Thyroid gland (tissue), 4 donors: ENCODE data around the gene FNDC10. TPM values are rescaled to one million over a fixed set of nuclear protein-coding genes. Genes with fewer than 3 reads are reported as not detected.
"Not testable (repeated sequence)": the region's sequence is repeated elsewhere in the genome, so short reads cannot be mapped to it uniquely, and the experiment has no call there.

ENCODE experiments used
- DNase-seq, 2 donors: peaks; one replicate each; pipeline ENCODE4 v3.0.0-alpha.2; 2019
- H3K27ac ChIP-seq, 3 donors: fragments of 200-600 bp; sonication (generic); 1 replicate in 2 of 3; 2 replicates in 1 of 3; pipeline ENCODE4 v1.5.1; 2016 to 2019; ENCODE audit warnings: mild to moderate bottlenecking in 1 of 3, moderate library complexity in 1 of 3
- H3K27me3 ChIP-seq: fragments of 200-600 bp; sonication (generic); one replicate; pipeline ENCODE4 v1.5.1; 2019
- H3K36me3 ChIP-seq, 2 donors: fragments of 200-600 bp; sonication (generic); one replicate each; pipeline ENCODE4 v1.5.1; 2016 to 2019
- H3K4me1 ChIP-seq, 2 donors: fragments of 200-600 bp; sonication (generic); one replicate each; pipeline ENCODE4 v1.5.1; 2017 to 2019
- H3K4me3 ChIP-seq, 3 donors: fragments of 200-600 bp; sonication (generic); replicated peaks in 1 of 3; 1 replicate in 2 of 3; 2 replicates in 1 of 3; pipeline ENCODE4 v1.5.1; 2016; ENCODE audit warnings: mild to moderate bottlenecking in 1 of 3
- H3K9me3 ChIP-seq: fragments of 200-600 bp; sonication (generic); one replicate; pipeline ENCODE4 v1.5.1; 2017
- CTCF ChIP-seq, 6 experiments: fragments of 200-600 bp in 3 of 6; fragments of 450-650 bp in 3 of 6; sonication (generic) in 3 of 6; IDR thresholded peaks; one replicate each; pipeline ENCODE4 v1.5.1; 2016 to 2019; ENCODE audit warnings: antibody characterized with exemption in 6 of 6, mild to moderate bottlenecking in 2 of 6, inconsistent platforms in 1 of 6, moderate library complexity in 1 of 6
- POLR2A ChIP-seq, 2 donors: fragments of 450-650 bp; IDR thresholded peaks; one replicate each; pipeline ENCODE4 v1.6.1; 2017; ENCODE audit warnings: antibody characterized with exemption in 2 of 2, mild to moderate bottlenecking in 2 of 2, moderate library complexity in 1 of 2
- WGBS, 2 donors: methylation state at CpG; one replicate each; pipeline ENCODE4 v1.1.5; 2017; 5-methylcytosine and 5-hydroxymethylcytosine counted together
- intact Hi-C: fragments of 100-400 bp; cut with DNase I; formaldehyde crosslinking; loops from one replicate; pipeline ENCODE4 v1.15.1; 2023
- total RNA-seq, 4 donors: library from RNA; depleted of rRNA; stranded (reverse); fragments of >200 nt; gene quantifications; one replicate each; pipeline ENCODE4 v1.2.3, GENCODE V29; 2016

FNDC10 gene
- total RNA-seq, 4 donors from 2014 or later = 1.0 to 9.9 (median 5.3) TPM

DNA sequence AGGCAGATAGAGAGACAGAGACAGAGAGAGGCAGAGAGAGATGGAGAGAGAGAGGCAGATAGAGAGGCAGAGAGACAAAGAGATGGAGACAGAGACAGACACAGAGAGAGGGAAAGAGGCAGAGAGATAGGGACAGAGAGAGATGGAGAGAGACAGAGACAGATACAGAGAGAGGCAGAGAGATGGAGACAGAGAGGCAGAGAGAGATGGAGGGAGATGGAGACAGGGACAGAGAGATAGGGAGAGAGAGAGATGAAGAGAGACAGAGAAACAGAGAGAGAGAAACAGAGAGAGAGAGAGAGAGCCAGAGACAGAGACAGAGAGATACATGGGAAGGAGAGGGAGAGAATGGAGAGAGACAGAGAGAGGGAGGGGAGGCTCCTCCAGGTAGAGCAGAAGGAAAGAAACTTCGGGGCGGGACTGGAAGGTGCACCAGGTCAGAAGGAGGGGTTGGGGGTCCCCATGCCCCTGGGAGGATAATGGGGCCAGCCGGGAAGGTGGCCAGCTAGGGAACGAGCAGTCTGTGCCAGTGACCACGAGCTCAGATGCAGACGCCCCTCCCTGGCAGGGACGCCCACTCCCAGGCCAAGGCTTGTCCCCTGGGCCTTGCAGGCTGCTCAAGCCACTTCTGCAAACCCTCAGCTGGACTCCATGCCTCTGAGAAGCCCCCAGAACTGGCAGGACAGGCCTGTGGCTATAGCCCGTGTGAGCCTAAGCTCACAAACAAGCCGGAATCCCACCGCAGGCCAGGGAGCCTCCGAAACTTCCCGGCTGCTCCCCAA, 3.3 kb downstream of the FNDC10 start:
- TF ChIP-seq CTCF (IDR thresholded peaks at IDR 0.05) = no peak
- no peaks in the 10 kb centered on the region for H3K9me3 ChIP-seq
- no peaks in the 10 kb centered on the region for H3K27me3 ChIP-seq
- 31 to 41% methylated on average over 7 to 8 of the region's 12 CpGs for WGBS, 2 donors
- no peak overlapping the region for H3K4me3 ChIP-seq
- intact Hi-C loops = no loop called here
- DNase-seq = no peak
- no peaks in the 10 kb centered on the region for H3K36me3 ChIP-seq
- no peak overlapping the region for H3K27ac ChIP-seq
- H3K4me1 ChIP-seq = peaks cover 10 to 35% of the 10 kb centered on the region in 2 donors

DNA sequence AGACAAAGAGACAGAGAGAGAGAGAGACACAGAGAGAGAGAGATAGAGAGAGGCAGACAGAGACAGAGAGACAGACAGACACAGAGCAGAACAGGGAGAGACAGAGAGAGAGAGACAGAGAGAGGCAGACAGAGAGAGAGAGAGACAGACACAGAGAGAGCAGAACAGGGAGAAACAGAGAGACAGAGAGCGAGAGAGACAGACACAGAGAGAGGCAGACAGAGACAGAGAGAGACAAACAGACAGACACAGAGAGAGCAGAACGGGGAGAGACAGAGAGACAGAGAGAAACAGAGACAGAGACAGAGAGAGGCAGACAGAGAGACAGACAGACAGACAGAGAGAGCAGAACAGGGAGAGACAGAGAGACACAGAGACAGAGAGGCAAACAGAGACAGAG, 4.6 kb downstream of the FNDC10 start:
- 72 to 89% methylated on average over 2 of the region's 2 CpGs for WGBS, 2 donors
- H3K36me3 ChIP-seq, H3K9me3 ChIP-seq, intact Hi-C loops, H3K27ac ChIP-seq, H3K4me3 ChIP-seq, H3K27me3 ChIP-seq, DNase-seq: not testable (repeated sequence)
- H3K4me1 ChIP-seq = peaks cover 5 to 28% of the 10 kb centered on the region in 2 donors

DNA sequence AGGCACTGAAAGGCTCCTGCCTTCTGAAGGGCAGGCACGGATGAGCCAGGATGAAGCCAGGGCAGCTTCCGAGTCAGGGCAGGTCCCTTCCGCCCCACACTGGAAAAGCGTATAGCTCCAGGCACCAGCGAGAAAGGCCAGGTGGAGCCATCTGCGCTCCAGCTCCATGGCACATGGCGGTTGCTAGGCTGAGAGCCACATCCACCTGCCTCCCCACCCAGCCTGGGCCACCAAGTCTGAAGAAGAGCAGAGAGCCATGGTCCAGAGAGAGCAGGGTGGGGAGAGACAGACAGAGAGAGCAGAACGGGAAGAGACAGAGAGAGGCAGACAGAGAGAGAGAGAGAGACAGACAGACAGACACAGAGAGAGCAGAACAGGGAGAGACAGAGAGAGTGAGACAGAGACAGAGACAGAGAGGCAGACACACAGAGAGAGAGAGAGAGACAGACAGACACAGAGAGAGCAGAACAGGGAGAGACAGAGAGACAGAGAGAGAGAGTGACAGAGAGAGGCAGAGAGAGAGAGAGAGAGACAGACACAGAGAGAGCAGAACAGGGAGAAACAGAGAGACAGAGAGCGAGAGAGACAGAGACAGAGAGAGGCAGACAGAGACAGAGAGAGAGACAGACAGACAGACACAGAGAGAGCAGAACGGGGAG, 5.2 kb downstream of the FNDC10 start:
- no peak overlapping the region for H3K27ac ChIP-seq
- intact Hi-C loops = no loop called here
- no peaks in the 10 kb centered on the region for H3K9me3 ChIP-seq
- no peak for DNase-seq
- peaks cover 3 to 26% of the 10 kb centered on the region in 2 donors for H3K4me1 ChIP-seq
- TF ChIP-seq CTCF (IDR thresholded peaks at IDR 0.05) = no peak
- TF ChIP-seq POLR2A (IDR thresholded peaks at IDR 0.05) = no peak
- H3K36me3 ChIP-seq = no peaks in the 10 kb centered on the region
- H3K27me3 ChIP-seq = no peaks in the 10 kb centered on the region
- no peak overlapping the region for H3K4me3 ChIP-seq
- 57 to 75% methylated on average over 8 to 10 of the region's 10 CpGs for WGBS, 2 donors

GRCh38 chr1:1593834-1594601, 5.9 kb downstream of the FNDC10 start:
- no peak overlapping the region for H3K27ac ChIP-seq
- peaks cover 3 to 21% of the 10 kb centered on the region in 2 donors for H3K4me1 ChIP-seq
- H3K4me3 ChIP-seq = no peak overlapping the region
- intact Hi-C loops = no loop called here
- H3K36me3 ChIP-seq = no peaks in the 10 kb centered on the region
- no peak for DNase-seq
- TF ChIP-seq POLR2A (IDR thresholded peaks at IDR 0.05) = no peak
- TF ChIP-seq CTCF (IDR thresholded peaks at IDR 0.05) = no peak
- H3K9me3 ChIP-seq = no peaks in the 10 kb centered on the region
- H3K27me3 ChIP-seq = no peaks in the 10 kb centered on the region
- WGBS, 2 donors = 82 to 87% methylated on average over 14 to 23 of the region's 24 CpGs

- Histone ChIP-seq H3K9me3 (no peaks in the 10 kb centered on the region), H3K36me3 (no peaks in the 10 kb centered on the region), H3K4me1 (no peaks in the 10 kb centered on the region), H3K27me3 (no peaks in the 10 kb centered on the region), H3K4me3 (no peak overlapping the region), H3K27ac (no peak overlapping the region)
- TF ChIP-seq CTCF (IDR thresholded peaks at IDR 0.05) (no peak), POLR2A (IDR thresholded peaks at IDR 0.05) (no peak)
- no peak for DNase-seq
- 86 to 95% methylated on average over 13 of the region's 13 CpGs for WGBS, 2 donors
- intact Hi-C loops = no loop called here
These were observed 8.5 kb downstream of the FNDC10 start for GRCh38 chr1:1591452-1591851.
